Activated T-cell treated with anti-CD3 and anti-CD28 coated beads for 4 hours (primary cell): ENCODE data around the gene GCM1.

Experiments
- DNase-seq: peaks from one replicate; pipeline ENCODE4 v3.0.0-alpha.2; 2020

Gene GCM1

GRCh38 chr6:53144802-53145201 lies 3.8 kb downstream of the GCM1 start:
- no peak for DNase-seq

GRCh38 chr6:53143710-53144109 lies 4.9 kb downstream of the GCM1 start:
- no peak for DNase-seq

GRCh38 chr6:53142810-53143209 lies 5.8 kb downstream of the GCM1 start:
- DNase-seq, result no peak

GRCh38 chr6:53139841-53140413 lies 8.7 kb downstream of the GCM1 start:
- no peak for DNase-seq

GRCh38 chr6:53136000-53136609 lies 12.5 kb downstream of the GCM1 start:
- DNase-seq, result no peak

GRCh38 chr6:53134601-53135235 lies 13.9 kb downstream of the GCM1 start:
- no peak for DNase-seq

GRCh38 chr6:53133961-53134360 lies 14.7 kb downstream of the GCM1 start:
- DNase-seq, result no peak

- DNase-seq, result no peak
Measured at GRCh38 chr6:53130569-53131290, 17.9 kb downstream of the GCM1 start.

GRCh38 chr6:53128842-53129241 lies 19.8 kb downstream of the GCM1 start:
- no peak for DNase-seq

GRCh38 chr6:53125276-53125675 lies 23.4 kb downstream of the GCM1 start:
- DNase-seq, result no peak

- no peak for DNase-seq
Measured at GRCh38 chr6:53124131-53124800, 24.4 kb downstream of the GCM1 start.

- DNase-seq, result no peak
Measured at GRCh38 chr6:53119772-53120409, 28.8 kb downstream of the GCM1 start.

- no peak for DNase-seq
Measured at GRCh38 chr6:53119349-53119748, 29.3 kb downstream of the GCM1 start.

- no peak for DNase-seq
Measured at GRCh38 chr6:53115741-53116140, 32.9 kb downstream of the GCM1 start.

- no peak for DNase-seq
Measured at GRCh38 chr6:53115113-53115512, 33.5 kb downstream of the GCM1 start.

GRCh38 chr6:53113742-53114141 lies 34.9 kb downstream of the GCM1 start:
- no peak for DNase-seq

- no peak for DNase-seq
Measured at GRCh38 chr6:53112871-53113270, 35.8 kb downstream of the GCM1 start.

- DNase-seq, result no peak
Measured at GRCh38 chr6:53112404-53112803, 36.2 kb downstream of the GCM1 start.

- no peak for DNase-seq
Measured at GRCh38 chr6:53111865-53112264, 36.8 kb downstream of the GCM1 start.

- no peak for DNase-seq
Measured at GRCh38 chr6:53109612-53110011, 39.0 kb downstream of the GCM1 start.

- no peak for DNase-seq
Measured at GRCh38 chr6:53107091-53107490, 41.5 kb downstream of the GCM1 start.

- no peak for DNase-seq
Measured at GRCh38 chr6:53104916-53105315, 43.7 kb downstream of the GCM1 start.
